KMS-11 (cell line): ENCODE data around the gene EML2.

Experiments used
- H2AFZ ChIP-seq: fragments of 200-600 bp; sonication (generic); 2 replicates; pipeline ENCODE4 v1.6.1; 2016; ENCODE audit warnings: antibody characterized with exemption, mixed run types, low read depth
- H3K27ac ChIP-seq: fragments of 200-600 bp; sonication (generic); 2 replicates; pipeline ENCODE4 v1.6.1; 2016; ENCODE audit warnings: mild to moderate bottlenecking, mixed run types
- H3K27me3 ChIP-seq: fragments of 200-600 bp; sonication (generic); 2 replicates; pipeline ENCODE4 v1.6.1; 2017; ENCODE audit warnings: mild to moderate bottlenecking, low read depth, mixed run types, moderate library complexity; ENCODE audit not compliant: insufficient read depth
- H3K36me3 ChIP-seq: fragments of 200-600 bp; sonication (generic); 2 replicates; pipeline ENCODE4 v1.6.1; 2017; ENCODE audit warnings: mild to moderate bottlenecking, mixed run types; ENCODE audit not compliant: insufficient read depth
- H3K4me1 ChIP-seq: fragments of 200-600 bp; sonication (generic); 2 replicates; pipeline ENCODE4 v1.6.1; 2016; ENCODE audit warnings: mild to moderate bottlenecking, low read depth, mixed run types; ENCODE audit not compliant: poor library complexity, severe bottlenecking
- H3K4me2 ChIP-seq: fragments of 200-600 bp; sonication (generic); 2 replicates; pipeline ENCODE4 v1.7.0; 2016; ENCODE audit warnings: mild to moderate bottlenecking, mixed run types
- H3K4me3 ChIP-seq: fragments of 200-600 bp; sonication (generic); IDR thresholded peaks from 2 replicates; pipeline ENCODE4 v1.6.1; 2017; ENCODE audit warnings: low read depth, low read length, mixed read lengths; ENCODE audit not compliant: insufficient read depth
- H3K79me2 ChIP-seq: fragments of 200-600 bp; sonication (generic); 2 replicates; pipeline ENCODE4 v1.6.1; 2016; ENCODE audit warnings: low read depth, mixed run types; ENCODE audit not compliant: insufficient read depth
- H3K9ac ChIP-seq: fragments of 200-600 bp; sonication (generic); 2 replicates; pipeline ENCODE4 v1.6.1; 2016; ENCODE audit warnings: mild to moderate bottlenecking, mixed run types
- H4K20me1 ChIP-seq: fragments of 200-600 bp; sonication (generic); 2 replicates; pipeline ENCODE4 v1.6.1; 2016; ENCODE audit warnings: mild to moderate bottlenecking, mixed run types; ENCODE audit not compliant: insufficient read depth
- TF ChIP-seq, protein P1 (sequence below): fragments of 200-600 bp; sonication (generic); conservative IDR thresholded peaks from 2 replicates; pipeline ENCODE4 v1.6.1; 2017; ENCODE audit warnings: low read depth, mild to moderate bottlenecking, antibody characterized with exemption, low read length, moderate library complexity, mixed read lengths

The EML2 gene

DNA sequence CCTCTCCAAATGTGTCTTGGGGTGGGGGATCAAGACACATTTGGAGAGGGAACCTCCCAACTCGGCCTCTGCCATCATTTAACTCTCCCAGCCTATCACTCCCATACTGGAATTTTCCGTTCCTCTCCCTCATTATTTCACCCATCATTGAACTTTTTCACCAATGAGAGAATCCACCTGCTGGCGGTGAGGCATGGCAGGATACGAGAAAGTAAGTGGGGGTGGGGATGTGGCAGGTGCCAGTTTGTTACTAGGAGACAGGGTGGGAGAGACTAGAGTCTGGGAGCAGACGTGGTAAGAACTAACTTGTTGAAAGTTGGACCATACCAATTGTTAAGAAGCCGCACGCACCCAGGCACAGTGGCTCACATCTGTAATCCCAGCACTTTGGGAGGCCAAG, 35.7 kb upstream of the EML2 start:
- H4K20me1 ChIP-seq = no peaks in the 10 kb centered on the region
- H3K4me1 ChIP-seq = peaks cover 17% of the 10 kb centered on the region
- no peaks in the 10 kb centered on the region for H3K36me3 ChIP-seq
- H3K4me3 ChIP-seq = no peak overlapping the region
- H3K4me2 ChIP-seq = no peak overlapping the region
- H2AFZ ChIP-seq = no peak overlapping the region
- peaks cover 7% of the 10 kb centered on the region; the same call in 1 of the 2 replicates for H3K27me3 ChIP-seq
- no peaks in the 10 kb centered on the region for H3K79me2 ChIP-seq
- H3K9ac ChIP-seq = no peak overlapping the region
- TF ChIP-seq, protein P1, sequence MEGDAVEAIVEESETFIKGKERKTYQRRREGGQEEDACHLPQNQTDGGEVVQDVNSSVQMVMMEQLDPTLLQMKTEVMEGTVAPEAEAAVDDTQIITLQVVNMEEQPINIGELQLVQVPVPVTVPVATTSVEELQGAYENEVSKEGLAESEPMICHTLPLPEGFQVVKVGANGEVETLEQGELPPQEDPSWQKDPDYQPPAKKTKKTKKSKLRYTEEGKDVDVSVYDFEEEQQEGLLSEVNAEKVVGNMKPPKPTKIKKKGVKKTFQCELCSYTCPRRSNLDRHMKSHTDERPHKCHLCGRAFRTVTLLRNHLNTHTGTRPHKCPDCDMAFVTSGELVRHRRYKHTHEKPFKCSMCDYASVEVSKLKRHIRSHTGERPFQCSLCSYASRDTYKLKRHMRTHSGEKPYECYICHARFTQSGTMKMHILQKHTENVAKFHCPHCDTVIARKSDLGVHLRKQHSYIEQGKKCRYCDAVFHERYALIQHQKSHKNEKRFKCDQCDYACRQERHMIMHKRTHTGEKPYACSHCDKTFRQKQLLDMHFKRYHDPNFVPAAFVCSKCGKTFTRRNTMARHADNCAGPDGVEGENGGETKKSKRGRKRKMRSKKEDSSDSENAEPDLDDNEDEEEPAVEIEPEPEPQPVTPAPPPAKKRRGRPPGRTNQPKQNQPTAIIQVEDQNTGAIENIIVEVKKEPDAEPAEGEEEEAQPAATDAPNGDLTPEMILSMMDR = no peak
- H3K27ac ChIP-seq = no peak overlapping the region

DNA sequence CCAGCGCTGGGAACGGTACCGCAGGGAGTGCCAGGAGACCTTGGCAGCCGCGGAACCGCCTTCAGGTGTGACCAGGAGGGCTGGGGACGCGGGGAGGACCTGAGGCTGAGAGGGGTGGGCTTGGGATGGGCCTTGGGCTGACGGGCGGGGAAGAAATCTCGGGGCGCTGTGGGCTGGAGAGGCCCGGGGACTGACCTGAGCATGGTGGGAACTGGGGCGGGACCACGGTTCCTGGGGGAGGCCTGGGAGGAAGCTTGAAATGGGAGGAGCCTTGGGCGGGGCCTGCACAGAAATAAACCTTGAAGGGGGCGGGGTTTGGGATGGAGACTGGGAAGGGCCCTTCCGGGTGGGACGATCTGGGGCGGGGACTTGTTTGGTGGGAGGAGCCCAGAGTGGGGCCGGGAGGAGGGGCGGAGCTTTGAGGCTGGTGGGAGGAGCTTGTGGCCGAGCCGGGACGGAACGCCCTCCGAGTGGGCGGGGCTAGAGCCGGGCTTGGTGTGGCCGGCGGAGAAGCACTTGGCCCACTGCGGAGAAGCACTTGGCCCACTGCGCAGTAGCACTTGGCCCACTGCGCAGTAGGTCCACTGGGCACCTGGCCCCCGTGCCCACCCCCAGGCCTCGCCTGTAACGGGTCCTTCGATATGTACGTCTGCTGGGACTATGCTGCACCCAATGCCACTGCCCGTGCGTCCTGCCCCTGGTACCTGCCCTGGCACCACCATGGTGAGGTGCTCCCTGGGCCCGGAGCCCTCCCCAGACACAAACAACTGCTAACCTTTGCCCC, 31.7 kb upstream of the EML2 start:
- no peak overlapping the region for H3K9ac ChIP-seq
- H3K27me3 ChIP-seq = peaks cover 3% of the 10 kb centered on the region; the same call in 1 of the 2 replicates
- peak overlapping the region; percentile 60; the same call in 1 of the 2 replicates for H2AFZ ChIP-seq
- H3K79me2 ChIP-seq = no peaks in the 10 kb centered on the region
- TF ChIP-seq, protein P1 = no peak
- H4K20me1 ChIP-seq = no peaks in the 10 kb centered on the region
- no peaks in the 10 kb centered on the region for H3K36me3 ChIP-seq
- no peak overlapping the region for H3K27ac ChIP-seq
- H3K4me2 ChIP-seq = peak overlapping the region; percentile 71
- H3K4me1 ChIP-seq = peaks cover 18% of the 10 kb centered on the region
- no peak overlapping the region for H3K4me3 ChIP-seq

DNA sequence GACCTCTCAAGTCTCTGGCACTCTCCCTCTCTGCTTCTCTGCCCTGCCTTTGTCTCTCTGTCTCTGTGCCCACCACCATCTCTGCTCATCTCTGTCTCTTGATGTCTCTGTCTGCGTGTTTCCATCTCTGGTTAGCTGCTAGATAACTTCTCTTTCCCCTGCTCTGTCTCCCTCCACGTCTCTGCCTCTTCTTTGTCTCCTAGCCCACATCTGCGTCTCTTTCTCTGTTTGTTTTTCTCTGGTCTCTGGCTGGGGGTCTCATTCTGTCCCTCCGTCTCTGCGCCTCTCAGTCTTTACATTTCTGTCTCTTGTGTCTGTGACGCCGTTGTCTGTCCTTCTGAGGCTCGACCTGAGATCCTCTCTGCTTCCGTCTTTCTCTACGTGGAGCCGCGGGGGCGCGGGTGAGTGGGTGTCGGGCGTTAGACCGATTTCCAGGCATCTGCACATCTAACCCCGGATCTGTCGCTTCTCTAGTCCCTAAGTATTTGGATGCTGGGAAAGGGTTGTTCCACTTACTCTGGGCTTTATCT, 29.2 kb upstream of the EML2 start:
- Histone ChIP-seq H2AFZ (peak overlapping the region; percentile 68), H3K9ac (no peak overlapping the region), H3K27me3 (no peaks in the 10 kb centered on the region; the same call in 1 of the 2 replicates), H3K4me2 (peak overlapping the region; percentile 82), H3K27ac (no peak overlapping the region), H4K20me1 (no peaks in the 10 kb centered on the region), H3K4me3 (no peak overlapping the region), H3K4me1 (peaks cover 18% of the 10 kb centered on the region), H3K36me3 (no peaks in the 10 kb centered on the region), H3K79me2 (no peaks in the 10 kb centered on the region)
- TF ChIP-seq, protein P1 = no peak

DNA sequence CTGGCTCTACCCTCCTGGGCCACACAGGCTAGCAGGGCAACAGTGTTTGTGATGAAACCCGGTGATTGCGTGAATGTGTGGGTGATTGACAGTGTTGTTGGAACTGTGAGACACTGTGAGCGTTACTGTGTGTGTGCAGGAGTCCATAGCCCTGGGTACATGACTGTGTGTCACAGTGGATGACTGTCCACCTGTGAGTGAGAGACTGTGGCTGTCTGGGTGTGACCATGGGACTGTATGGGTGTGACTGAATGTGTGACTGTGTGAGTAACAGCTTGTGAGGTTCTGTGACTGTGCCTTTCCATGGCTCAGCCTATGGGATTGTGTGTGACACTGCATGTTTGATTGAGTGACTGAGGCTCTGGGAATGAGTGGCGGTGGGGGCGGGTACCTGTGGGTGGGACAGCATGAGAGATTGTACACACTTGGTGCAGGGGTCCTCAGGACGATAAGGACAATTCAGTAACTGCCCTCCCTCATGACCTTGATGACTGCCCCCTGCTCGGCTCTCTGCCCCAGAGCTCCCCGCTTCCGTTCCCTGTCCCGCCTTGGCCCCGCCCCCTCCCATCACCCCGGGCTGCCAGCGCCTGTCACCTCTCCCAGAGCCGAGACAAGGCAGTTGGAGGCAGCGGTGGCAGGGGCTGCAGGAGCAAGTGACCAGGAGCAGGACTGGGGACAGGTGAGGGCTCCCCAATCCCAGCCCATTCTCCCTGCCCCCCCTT, 28.6 kb upstream of the EML2 start, which contains the start of gene GIPR:
TSS of gene GIPR (plus strand) at position 602 of the 722 bp plus-strand sequence. CDS start 1,300 bp downstream, outside the sequence.
- TF ChIP-seq, protein P1 = no peak
- H3K4me3 ChIP-seq = no peak within 1 kb of the TSS
- peaks cover 4% of the 10 kb centered on the region; the same call in 1 of the 2 replicates for H3K27me3 ChIP-seq
- no peaks in the 10 kb centered on the region for H3K36me3 ChIP-seq
- H2AFZ ChIP-seq = peak within 1 kb of the TSS; percentile 68
- H3K27ac ChIP-seq = no peak within 1 kb of the TSS
- no peaks in the 10 kb centered on the region for H4K20me1 ChIP-seq
- H3K4me2 ChIP-seq = peak within 1 kb of the TSS; percentile 82
- no peak within 1 kb of the TSS for H3K9ac ChIP-seq
- H3K79me2 ChIP-seq = no peaks in the 10 kb centered on the region
- H3K4me1 ChIP-seq = peaks cover 18% of the 10 kb centered on the region
